GM18520 (cell line): Measurements from ENCODE around the gene STMN1.

Experiments used
- ATAC-seq: cut with Tn5 transposase; IDR thresholded peaks from one replicate; pipeline ENCODE4 v1.9.1; 2021; ENCODE audit not compliant: unreplicated experiment

The STMN1 gene

DNA sequence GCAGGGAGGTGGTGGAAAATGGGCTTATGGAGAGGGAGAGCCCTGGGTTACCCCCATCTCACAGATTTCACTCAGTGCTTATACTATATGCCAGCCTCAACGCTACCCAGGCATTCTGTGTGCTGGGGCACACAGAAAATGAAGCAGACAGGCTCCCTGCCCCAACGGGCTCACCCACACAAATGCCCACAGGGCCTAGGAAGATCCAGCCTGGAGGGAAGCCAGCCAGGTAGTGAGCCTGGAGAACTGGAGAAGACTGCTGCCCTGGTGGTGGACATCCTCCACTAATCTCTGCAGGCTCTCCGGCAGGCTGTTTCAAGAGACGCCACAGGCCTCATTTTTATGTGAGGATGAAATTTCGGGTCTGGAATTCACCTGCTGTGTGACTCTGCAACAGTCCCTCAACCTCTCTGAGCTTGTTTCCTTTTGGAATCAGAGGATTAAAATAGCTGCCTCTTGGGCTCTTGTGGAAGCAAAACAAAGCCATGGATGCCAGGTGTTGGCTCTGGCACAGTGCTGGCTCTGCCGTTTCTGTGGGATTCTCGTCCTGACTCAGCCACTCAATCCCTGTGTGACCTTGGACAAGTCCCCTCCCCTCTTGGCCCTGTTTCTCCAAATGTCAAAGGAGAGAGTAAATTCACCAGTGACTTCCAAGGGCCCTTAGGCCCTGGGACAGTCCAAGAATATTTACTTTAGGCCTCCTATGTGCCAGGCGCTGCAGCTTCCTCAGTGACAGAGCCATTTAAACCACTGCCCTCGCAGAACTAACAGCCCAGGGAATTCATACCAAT lies 34.3 kb downstream of the STMN1 start:
- ATAC-seq = no peak

DNA sequence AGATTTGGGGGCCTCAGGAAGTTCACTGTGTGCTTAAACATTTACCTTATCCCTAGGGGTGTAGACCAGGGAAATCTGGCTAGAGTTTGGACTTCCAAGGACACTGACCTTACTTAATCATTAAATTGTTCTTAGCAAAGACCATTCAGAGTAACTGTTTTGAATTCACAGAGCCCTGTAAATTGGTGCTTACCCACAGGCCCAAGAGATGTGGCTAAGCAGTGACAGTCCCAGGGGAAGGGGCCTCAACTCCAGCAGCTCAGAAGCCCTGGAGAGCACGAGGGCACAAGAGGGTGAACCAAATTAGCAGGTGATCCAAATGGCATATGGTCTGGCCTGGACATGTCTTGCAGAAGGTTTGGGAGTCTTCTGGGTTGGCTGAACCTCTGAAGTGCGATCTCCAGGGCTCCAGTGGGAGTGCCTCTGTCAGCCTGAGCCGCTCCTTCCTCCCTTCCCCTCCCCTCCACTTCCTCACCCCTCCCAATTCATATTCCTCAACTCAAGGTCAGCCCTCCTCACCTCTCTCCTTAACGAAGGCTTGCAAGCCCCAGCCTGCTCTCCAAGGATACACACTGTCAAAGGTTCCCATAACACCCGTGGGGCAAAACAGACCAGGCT lies 35.0 kb downstream of the STMN1 start:
- no peak for ATAC-seq

- ATAC-seq = no peak
Measured at GRCh38 chr1:25870614-25871013, 35.6 kb downstream of the STMN1 start.

DNA sequence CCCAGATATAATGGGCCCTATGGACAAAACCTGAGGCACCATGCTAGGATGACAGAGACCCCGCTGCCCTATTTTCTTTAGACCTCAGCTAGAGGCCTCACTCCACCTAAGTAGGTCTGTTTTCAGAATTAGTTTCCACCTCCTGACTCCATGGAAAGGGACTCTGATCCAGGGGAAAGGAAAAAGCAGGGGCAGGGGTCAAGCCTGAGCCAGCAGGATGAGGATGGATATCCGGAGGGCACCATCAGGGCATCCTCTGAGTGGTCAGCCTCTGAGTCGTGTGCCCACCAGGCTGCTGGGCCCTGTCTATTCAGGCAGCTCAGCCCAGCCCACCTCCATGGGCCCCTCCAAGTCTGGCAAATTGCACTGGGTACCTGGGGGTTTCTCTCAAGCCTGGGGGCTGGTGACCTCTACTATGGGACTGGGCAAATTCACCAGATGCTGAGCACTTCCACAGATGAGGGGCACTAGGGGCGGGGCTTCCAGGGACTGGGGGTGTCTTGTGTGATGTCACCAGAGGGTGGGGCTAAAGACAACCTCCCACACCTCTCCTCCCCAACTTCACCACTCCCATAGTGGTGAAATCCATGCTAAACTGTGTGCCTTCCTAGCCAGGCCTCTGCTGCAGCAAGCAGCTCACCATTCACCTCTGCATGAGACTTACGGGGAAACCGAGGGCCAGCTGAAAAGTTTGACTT lies 36.2 kb downstream of the STMN1 start:
- ATAC-seq = no peak

- ATAC-seq = no peak
Measured at GRCh38 chr1:25867210-25867991, 38.8 kb downstream of the STMN1 start.

DNA sequence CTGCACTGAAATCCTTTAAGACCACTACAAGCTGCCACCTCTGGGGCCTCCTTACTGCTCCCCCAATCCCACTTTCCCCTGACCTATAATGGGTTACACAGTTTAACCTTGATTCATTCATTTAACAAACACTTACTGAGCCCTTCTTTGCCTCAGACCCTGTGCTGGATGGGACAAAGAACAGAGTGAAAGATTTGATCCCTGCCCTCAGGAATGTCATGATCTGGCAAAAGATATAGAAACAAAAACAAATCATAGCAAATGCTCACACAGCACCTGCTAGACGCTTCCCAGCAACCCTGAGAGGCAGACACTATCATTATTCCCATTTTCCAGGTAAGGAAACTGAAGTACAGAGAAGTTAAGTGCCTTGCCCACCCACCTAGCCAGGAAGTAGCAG lies 39.9 kb downstream of the STMN1 start:
- ATAC-seq = no peak

GRCh38 chr1:25864434-25864833 lies 41.8 kb downstream of the STMN1 start:
- no peak for ATAC-seq

DNA sequence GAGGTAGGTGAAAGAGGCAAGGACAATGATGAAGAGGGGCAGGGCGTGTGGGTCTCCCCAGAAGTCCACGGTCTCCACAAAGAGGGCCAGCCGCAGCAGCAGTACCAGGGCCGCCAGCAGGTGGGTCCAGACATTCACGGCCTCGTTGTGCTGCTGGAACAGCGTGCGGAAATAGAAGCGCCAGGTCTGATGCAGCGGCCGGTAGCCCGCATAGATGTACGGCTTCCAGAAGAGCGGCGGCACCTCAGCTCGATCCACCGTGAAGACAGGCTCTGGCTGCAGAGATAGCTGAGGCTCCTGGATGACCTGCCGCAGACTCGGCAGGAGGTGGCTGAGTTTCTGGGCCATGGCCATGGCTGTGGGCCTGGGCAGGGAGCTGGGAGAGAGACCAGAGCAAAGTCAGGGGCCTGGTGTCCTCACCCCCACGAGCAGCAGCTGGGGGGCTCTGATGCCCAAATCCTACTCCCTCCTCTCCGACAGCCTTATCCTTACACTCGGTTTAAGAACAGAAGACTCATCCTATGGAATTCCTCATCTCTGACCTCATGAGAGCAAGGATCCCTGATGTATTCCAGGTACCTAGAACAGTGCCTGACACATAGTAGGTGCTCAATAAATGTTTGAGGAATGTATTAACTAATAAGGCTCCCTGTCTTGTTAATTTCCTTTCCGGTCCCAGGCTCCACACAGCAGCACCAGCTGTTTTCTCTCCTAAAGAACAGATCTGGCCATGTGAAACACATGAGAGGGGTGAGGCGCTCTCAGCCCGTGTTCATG lies 42.5 kb downstream of the STMN1 start:
- no peak for ATAC-seq

DNA sequence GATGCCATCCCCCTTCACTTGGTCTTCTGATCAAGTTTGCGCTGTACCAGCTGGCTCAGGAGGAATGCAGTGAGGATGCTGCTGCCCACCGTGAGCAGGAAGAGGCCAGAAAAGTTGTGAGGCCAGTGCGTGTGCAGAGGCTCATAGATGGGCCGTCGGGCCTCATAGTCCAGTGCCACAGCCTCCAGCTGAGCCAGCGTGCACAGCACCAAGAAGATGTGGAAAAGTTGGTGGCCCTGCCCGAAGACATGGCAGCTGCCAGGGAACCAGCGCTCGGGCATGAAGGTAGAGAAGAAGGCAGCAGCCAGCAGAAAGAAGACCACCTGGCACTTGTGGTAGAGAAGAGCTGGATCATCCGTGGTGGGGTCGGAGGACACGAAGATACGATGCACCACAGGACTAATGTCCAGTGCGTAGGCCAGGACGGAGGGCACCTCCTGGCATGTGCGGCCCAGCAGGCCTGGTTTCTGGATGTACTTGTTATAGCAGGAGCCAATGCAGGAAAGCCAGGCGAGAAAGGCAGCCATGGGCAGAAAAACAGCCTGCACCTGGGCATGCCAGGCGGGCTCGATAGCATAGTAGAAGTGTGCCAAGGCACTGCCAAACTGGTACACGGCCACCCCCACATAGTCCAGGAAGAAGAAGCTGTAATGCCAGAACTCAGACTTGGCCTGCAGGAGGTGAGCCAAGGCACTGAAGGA lies 43.3 kb downstream of the STMN1 start:
- no peak for ATAC-seq

DNA sequence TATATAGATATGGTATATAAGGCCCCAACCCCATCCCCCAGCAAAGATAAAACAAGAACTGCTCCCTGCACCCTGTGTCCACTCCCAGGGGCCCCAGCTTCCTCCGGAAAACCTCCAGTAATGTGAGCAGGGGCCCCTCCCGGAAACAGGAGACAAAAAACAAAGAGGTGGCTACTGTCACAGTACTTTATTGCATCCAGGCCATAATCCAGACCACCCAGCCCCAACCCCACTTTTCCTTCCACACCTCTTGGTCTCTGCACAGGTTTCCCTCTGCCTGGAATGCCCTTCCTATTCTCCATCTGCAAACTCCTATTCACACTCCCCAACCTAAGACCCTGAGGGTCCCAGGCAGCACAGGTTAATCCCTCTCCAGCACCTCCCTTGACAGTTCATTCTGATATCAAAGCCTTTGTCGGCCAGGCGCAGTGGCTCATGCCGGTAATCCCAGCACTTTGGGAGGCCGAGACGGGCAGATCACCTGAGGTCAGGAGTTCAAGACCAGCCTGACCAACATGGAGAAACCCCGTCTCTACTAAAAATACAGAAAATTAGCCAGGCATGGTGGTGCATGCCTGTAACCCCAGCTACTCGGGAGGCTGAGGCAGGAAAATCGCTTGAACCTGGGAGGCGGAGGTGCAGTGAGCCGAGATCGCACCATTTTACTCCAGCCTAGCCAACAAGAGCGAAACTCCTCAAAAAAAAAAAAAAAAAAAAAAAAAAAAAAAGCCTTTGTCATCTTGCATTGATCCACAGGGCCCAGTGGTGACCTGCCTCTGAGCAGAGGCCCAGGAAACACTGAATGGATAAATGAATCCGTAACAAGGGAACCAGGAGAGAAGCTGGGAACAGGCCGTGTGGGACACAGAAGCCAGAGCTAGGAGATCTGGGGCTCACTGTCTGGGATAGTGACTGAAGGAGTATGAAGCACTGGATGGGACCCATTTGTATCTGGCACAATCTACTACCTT lies 44.6 kb downstream of the STMN1 start:
- ATAC-seq = no peak

- ATAC-seq = peak; percentile 70
Measured at GRCh38 chr1:25858906-25859789, 47.1 kb downstream of the STMN1 start, which contains the start of gene AUNIP. Gene AUNIP, minus strand, starts transcription at chr1:25859457. Its CDS starts 100 bp downstream, at chr1:25859357.

- ATAC-seq = no peak
Measured at GRCh38 chr1:25858494-25858893, 47.7 kb downstream of the STMN1 start.

DNA sequence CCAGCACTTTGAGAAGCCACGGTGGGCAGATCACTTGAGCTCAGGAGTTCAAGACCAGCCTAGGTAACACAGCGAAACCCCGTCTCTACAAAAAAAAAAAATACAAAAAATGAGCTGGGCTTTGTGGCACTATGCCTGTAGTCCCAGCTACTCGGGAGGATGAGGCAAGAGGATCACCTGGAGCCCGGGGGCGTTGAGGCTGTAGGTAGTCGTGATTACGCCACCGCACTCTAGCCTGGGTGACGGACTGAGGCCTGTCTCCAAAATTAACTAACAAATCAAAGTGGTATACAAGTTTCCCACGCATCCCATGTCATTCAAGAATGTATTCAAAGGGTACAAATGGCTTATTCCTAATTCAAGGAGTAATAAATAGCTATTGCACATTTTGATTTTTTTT lies 49.4 kb downstream of the STMN1 start:
- ATAC-seq = no peak

DNA sequence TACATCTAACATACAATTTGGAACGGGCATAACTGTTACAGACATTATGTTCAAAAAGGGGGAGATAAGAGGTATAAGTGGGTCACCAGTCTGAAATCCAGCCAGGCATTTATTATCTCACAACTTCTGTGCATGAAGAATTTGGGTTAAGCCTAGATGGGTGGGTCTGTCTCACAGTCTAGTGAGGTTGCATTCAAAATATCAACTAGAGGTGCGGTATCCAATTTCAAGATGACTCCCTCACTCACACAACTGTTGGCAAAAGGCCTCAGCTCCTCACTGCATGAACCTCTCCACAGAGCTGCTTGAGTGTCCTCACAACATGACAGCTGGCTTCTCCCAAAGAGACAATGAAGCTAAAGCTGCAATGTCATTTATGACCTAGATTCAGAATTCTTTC lies 51.7 kb downstream of the STMN1 start:
- no peak for ATAC-seq
